GM18505 (cell line): ENCODE data around the gene EDIL3.

ENCODE experiments used
- ATAC-seq: cut with Tn5 transposase; IDR thresholded peaks from one replicate; pipeline ENCODE4 v1.9.1; 2021; ENCODE audit not compliant: unreplicated experiment
- POLR2A ChIP-seq: IDR thresholded peaks from 4 replicates; pipeline ENCODE4 v1.6.1; 2011; ENCODE audit warnings: borderline replicate concordance; ENCODE audit not compliant: insufficient read depth, insufficient read length; ENCODE audit errors: extremely low read depth

Gene EDIL3

GRCh38 chr5:84279234-84279633 lies 105.4 kb downstream of the EDIL3 start:
- ATAC-seq: no peak
- TF ChIP-seq POLR2A: no peak

- TF ChIP-seq POLR2A: no peak
- ATAC-seq: no peak
Measured at GRCh38 chr5:84275609-84276008, 109.1 kb downstream of the EDIL3 start.

- no peak for TF ChIP-seq POLR2A
- ATAC-seq: no peak
Measured at GRCh38 chr5:84274585-84275468, 109.9 kb downstream of the EDIL3 start.

GRCh38 chr5:84273517-84273883 lies 111.2 kb downstream of the EDIL3 start:
- ATAC-seq: no peak
- no peak for TF ChIP-seq POLR2A

GRCh38 chr5:84272771-84273516 lies 111.7 kb downstream of the EDIL3 start:
- no peak for ATAC-seq
- no peak for TF ChIP-seq POLR2A

- no peak for ATAC-seq
- TF ChIP-seq POLR2A: no peak
Measured at GRCh38 chr5:84265739-84266550, 118.7 kb downstream of the EDIL3 start.

GRCh38 chr5:84265130-84265529 lies 119.5 kb downstream of the EDIL3 start:
- no peak for TF ChIP-seq POLR2A
- no peak for ATAC-seq

- no peak for ATAC-seq
- no peak for TF ChIP-seq POLR2A
Measured at GRCh38 chr5:84260939-84261338, 123.7 kb downstream of the EDIL3 start.

- ATAC-seq: peak; percentile 75
Measured at GRCh38 chr5:84260140-84260539, 124.5 kb downstream of the EDIL3 start.

GRCh38 chr5:84259283-84260045 lies 125.2 kb downstream of the EDIL3 start:
- no peak for TF ChIP-seq POLR2A
- ATAC-seq: no peak

More at GRCh38 chr5:84260140-84260539, 124.5 kb downstream of the EDIL3 start:
- no peak for TF ChIP-seq POLR2A

GRCh38 chr5:84257061-84257460 lies 127.6 kb downstream of the EDIL3 start:
- no peak for ATAC-seq
- TF ChIP-seq POLR2A: no peak

- no peak for TF ChIP-seq POLR2A
- no peak for ATAC-seq
Measured at GRCh38 chr5:84255315-84255714, 129.4 kb downstream of the EDIL3 start.

GRCh38 chr5:84253946-84254345 lies 130.7 kb downstream of the EDIL3 start:
- ATAC-seq: no peak
- no peak for TF ChIP-seq POLR2A

- ATAC-seq: no peak
Measured at GRCh38 chr5:84251503-84251902, 133.2 kb downstream of the EDIL3 start.

More at GRCh38 chr5:84251503-84251902, 133.2 kb downstream of the EDIL3 start:
- no peak for TF ChIP-seq POLR2A
